Measurements from ENCODE around the gene RDH8.

GRCh38 chr19:10069046-10069445 lies 55.8 kb downstream of the RDH8 start:
- TF ChIP-seq ELF4 (IDR thresholded peaks at IDR 0.05) (no peak), TARDBP (IDR thresholded peaks at IDR 0.05) (no peak), FOXM1 (IDR thresholded peaks at IDR 0.05; ENCODE audit: borderline replicate concordance) (no peak), HDGF (IDR thresholded peaks at IDR 0.05; ENCODE audit: borderline replicate concordance) (no peak), CTBP1 (IDR thresholded peaks at IDR 0.05; ENCODE audit: borderline replicate concordance) (no peak), SUZ12 (IDR thresholded peaks at IDR 0.05) (no peak), PKNOX1 (IDR thresholded peaks at IDR 0.05) (no peak), ARNT (IDR thresholded peaks at IDR 0.05) (no peak)

All from HEK293T (cell line).